ENCODE data around the gene OSBPL3. TPM values are rescaled to one million over a fixed set of nuclear protein-coding genes. Genes with fewer than 3 reads are reported as not detected.

Gene OSBPL3
- total RNA-seq, 1 donor from 2014 or later = 59.2 TPM

DNA sequence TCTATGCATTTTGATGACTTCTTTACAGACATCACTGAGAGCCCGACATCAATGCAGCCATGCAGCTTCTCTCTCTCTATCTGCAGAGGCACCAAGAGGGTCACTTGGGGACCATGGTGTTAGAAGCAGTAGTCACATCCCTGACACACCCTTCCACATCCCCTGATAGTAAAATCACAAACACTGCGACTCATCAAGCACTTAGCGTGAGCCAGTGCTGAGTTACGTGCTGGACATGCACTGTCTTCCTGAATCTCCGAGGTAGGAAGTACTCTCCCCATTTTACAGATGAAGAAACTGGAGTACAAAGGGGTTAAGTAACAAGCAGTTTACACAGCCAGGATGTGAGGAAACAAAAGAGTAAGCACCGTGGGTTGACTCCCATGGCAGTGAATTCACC lies 109.2 kb downstream of the OSBPL3 start:
- Histone ChIP-seq H3K4me1 (no peaks in the 10 kb centered on the region), H3K27ac (no peak overlapping the region), H3K9me3 (no peaks in the 10 kb centered on the region), H3K36me3 (peaks cover 0 to 4% of the 10 kb centered on the region in 2 donors), H3K27me3 (no peaks in the 10 kb centered on the region), H3K4me3 (no peak overlapping the region)
- intact Hi-C loops (cut with DNase I) = no loop called here
- no peak for DNase-seq (ENCODE audit: extremely low spot score in 2 of 2)
- TF ChIP-seq, protein P1, sequence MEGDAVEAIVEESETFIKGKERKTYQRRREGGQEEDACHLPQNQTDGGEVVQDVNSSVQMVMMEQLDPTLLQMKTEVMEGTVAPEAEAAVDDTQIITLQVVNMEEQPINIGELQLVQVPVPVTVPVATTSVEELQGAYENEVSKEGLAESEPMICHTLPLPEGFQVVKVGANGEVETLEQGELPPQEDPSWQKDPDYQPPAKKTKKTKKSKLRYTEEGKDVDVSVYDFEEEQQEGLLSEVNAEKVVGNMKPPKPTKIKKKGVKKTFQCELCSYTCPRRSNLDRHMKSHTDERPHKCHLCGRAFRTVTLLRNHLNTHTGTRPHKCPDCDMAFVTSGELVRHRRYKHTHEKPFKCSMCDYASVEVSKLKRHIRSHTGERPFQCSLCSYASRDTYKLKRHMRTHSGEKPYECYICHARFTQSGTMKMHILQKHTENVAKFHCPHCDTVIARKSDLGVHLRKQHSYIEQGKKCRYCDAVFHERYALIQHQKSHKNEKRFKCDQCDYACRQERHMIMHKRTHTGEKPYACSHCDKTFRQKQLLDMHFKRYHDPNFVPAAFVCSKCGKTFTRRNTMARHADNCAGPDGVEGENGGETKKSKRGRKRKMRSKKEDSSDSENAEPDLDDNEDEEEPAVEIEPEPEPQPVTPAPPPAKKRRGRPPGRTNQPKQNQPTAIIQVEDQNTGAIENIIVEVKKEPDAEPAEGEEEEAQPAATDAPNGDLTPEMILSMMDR (IDR thresholded peaks at IDR 0.05) = no peak
- TF ChIP-seq POLR2AphosphoS5 (IDR thresholded peaks at IDR 0.05; ENCODE audit: insufficient read depth in 1 of 2, low read depth in 1 of 2) (no peak), POLR2A (IDR thresholded peaks at IDR 0.05) (no peak)

DNA sequence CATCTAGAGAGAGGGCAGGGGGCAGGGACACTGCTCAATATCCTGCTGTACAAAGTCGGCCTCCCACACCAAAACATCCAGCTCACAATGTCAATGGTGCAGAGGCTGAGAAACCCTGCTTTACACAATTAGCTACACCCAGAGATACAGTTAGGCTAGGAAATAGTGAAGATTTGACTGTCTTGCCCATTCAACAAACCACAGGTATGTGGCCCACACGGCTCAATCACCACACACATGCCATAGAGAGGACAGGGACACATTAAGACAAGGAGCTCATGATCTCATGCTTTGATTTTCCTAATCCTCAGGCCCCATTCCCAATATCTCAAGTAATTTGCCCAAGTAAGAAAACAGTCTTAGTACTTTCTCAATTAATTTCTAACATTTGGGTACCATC lies 110.4 kb downstream of the OSBPL3 start:
- DNase-seq (ENCODE audit: extremely low spot score in 2 of 2) = no peak
- H3K4me3 ChIP-seq = no peak overlapping the region
- peaks cover 0 to 9% of the 10 kb centered on the region in 2 donors for H3K36me3 ChIP-seq
- intact Hi-C loops (cut with DNase I) = no loop called here
- no peaks in the 10 kb centered on the region for H3K27me3 ChIP-seq
- no peaks in the 10 kb centered on the region for H3K4me1 ChIP-seq
- no peak overlapping the region for H3K27ac ChIP-seq
- H3K9me3 ChIP-seq = no peaks in the 10 kb centered on the region
- no peak for TF ChIP-seq POLR2AphosphoS5 (IDR thresholded peaks at IDR 0.05; ENCODE audit: insufficient read depth in 1 of 2, low read depth in 1 of 2)
- TF ChIP-seq POLR2A (IDR thresholded peaks at IDR 0.05) = no peak
- TF ChIP-seq, protein P1 (IDR thresholded peaks at IDR 0.05) = no peak

DNA sequence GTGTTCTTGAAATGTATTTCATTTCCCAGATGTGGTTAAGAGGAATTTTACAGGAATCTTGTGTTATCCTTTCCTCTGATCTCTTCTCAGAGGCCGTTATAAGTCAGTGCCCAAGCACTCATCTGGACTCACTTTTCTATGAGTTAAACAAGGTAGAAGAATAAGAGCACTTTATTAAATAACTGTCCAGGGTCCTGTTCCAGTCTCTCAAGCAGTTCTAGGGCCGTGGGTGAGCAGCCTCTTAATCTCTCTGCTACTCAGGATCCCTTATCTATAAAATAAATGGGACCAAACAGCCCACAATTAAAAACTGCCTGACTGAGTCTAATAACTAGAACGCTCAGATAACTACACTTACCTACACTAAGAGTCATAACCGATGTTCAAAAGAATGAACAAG lies 111.2 kb downstream of the OSBPL3 start:
- Histone ChIP-seq H3K4me1 (no peaks in the 10 kb centered on the region), H3K9me3 (no peaks in the 10 kb centered on the region), H3K27me3 (no peaks in the 10 kb centered on the region), H3K27ac (no peak overlapping the region), H3K4me3 (no peak overlapping the region), H3K36me3 (peaks cover 0 to 9% of the 10 kb centered on the region in 2 donors)
- intact Hi-C loops (cut with DNase I) = no loop called here
- DNase-seq (ENCODE audit: extremely low spot score in 2 of 2) = no peak
- TF ChIP-seq POLR2AphosphoS5 (IDR thresholded peaks at IDR 0.05; ENCODE audit: insufficient read depth in 1 of 2, low read depth in 1 of 2) (no peak), POLR2A (IDR thresholded peaks at IDR 0.05) (no peak)
- TF ChIP-seq, protein P1 (IDR thresholded peaks at IDR 0.05) = no peak

DNA sequence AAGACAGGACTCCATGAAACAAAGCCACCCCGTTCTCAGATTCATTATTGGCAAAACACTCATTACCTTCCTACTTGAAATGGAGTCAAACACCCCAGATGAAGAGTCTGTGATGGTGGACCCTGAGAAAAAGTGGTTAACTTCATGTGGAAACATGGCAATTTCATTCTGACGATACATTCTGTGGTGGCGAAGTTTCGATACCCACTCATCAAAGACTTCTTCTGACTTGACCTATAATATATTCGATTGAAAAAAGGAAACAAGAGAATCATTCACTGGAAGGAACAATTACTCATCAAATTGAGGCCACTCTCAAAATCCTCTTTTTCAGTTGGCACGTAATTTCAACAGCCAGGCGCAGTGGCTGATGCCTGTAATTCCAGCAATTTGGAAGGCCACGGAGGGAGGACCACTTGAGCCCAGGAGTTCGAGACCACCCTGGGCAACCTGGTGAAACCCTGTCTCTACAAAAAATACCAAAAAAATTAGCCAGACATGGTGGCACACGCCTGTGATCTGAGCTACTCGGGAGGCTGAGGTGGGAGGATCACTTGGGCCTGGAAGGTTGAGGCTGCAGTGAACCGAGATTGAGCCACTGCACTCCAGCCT lies 113.9 kb downstream of the OSBPL3 start:
- Histone ChIP-seq H3K27me3 (no peaks in the 10 kb centered on the region), H3K9me3 (no peaks in the 10 kb centered on the region), H3K4me3 (no peak overlapping the region), H3K4me1 (no peaks in the 10 kb centered on the region), H3K36me3 (peaks cover 0 to 15% of the 10 kb centered on the region in 2 donors), H3K27ac (no peak overlapping the region)
- TF ChIP-seq POLR2A (IDR thresholded peaks at IDR 0.05) = no peak
- TF ChIP-seq, protein P1 (IDR thresholded peaks at IDR 0.05) = no peak
- TF ChIP-seq POLR2AphosphoS5 (IDR thresholded peaks at IDR 0.05; ENCODE audit: insufficient read depth in 1 of 2, low read depth in 1 of 2) = no peak
- intact Hi-C loops (cut with DNase I) = no loop called here
- DNase-seq (ENCODE audit: extremely low spot score in 2 of 2) = no peak

DNA sequence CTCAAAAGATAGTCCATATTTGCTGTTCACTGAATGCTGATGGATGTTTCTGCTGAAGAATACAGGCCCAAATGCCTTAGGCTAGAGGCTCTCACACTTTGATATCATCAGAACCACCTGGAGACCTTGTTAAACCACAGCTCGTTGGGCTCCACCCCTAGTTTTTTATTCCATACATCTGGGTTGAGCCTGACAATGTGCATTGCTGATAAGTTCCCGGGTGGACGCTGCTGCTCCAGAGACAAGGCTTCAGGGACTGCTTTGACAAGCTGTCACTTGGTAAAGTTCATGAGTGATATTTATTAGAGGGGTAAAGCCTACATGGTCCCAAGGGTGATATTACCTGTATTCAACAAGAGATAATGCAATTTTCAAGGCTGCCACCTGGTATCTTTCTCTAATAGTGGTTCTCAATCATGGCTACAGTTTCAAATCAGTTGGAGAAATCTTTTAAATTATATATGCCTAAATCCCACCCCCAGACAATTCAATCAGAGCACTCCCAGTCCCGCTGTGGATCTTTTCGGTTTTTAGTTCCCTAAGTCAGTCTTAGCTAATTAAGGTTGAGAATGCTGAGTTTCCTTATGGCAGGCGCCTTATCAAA lies 115.7 kb downstream of the OSBPL3 start:
- H3K27ac ChIP-seq = no peak overlapping the region
- peaks cover 0 to 10% of the 10 kb centered on the region in 2 donors for H3K36me3 ChIP-seq
- no peaks in the 10 kb centered on the region for H3K27me3 ChIP-seq
- no peak overlapping the region for H3K4me3 ChIP-seq
- intact Hi-C loops (cut with DNase I) = no loop called here
- TF ChIP-seq, protein P1 (IDR thresholded peaks at IDR 0.05) = no peak
- TF ChIP-seq POLR2AphosphoS5 (IDR thresholded peaks at IDR 0.05; ENCODE audit: insufficient read depth in 1 of 2, low read depth in 1 of 2) = no peak
- TF ChIP-seq POLR2A (IDR thresholded peaks at IDR 0.05) = no peak
- no peaks in the 10 kb centered on the region for H3K4me1 ChIP-seq
- no peaks in the 10 kb centered on the region for H3K9me3 ChIP-seq
- no peak for DNase-seq (ENCODE audit: extremely low spot score in 2 of 2)
